Measurements from ENCODE around the gene DISC1.

The DISC1 gene

DNA sequence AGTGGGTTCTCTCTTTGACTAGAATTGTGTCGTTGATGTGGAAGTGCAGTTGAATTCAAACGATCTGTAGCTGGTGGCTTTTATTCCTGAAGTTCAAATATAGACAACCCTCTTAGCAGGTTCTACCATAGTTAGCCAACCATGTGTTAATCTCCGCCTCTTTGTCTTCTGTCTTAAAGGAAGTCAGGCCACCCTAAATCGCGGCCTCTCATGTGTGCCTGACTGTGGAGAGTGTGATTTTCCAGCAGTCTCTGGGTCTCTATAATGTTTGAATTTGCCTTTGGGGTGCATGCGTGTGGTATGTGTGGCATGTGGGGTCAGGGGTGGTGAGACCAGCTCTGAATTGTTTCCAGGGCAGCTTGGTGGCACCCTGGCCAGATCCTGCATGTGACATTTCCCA, 244.9 kb downstream of the DISC1 start:
- no peak for DNase-seq (ENCODE audit: insufficient read length, low spot score)
- FAIRE-seq = no peak
- no peak for TF ChIP-seq POLR2A (IDR thresholded peaks at IDR 0.05; ENCODE audit: low read depth, low read length)

DNA sequence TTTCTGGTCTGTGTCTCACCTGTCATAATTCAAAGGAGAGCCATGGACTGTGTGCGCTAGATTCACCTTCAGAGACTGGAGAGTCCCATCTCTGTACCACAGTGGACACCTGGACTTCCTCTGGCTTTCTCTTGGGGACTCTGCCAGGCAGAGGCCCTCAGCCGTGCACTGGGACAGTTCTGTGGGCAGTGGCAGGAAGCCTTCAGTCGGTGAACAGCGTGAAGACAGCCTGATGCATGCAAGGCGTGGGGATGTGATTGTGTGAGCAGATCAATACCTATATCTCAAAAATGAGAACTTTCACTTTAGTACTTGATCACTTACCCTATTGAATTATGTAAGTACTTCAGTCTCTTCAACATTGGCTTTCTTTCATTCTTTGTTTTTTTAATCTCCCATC, 245.3 kb downstream of the DISC1 start:
- FAIRE-seq (no peak), DNase-seq (ENCODE audit: insufficient read length, low spot score) (no peak)

DNA sequence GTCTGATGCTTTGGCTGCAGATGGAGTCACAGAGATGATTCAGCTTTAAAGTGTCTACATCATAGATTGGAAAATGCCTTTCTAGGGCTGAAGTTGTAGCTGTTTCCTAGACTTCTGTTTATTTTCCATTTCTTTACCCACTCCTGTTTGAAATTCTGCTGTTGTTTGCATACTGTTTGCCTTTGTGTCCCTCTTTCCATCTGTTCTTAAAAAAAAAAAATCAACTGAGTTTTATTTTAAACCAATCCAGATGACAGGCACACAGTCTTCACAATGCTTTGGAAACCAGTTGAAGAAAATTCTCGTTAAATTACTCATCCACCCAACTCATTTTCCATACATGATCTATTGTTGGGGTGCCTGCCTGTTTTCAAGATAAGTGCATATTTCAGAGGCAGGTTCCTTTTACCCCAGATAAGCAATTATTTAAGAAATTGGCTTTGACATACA, 245.9 kb downstream of the DISC1 start:
- FAIRE-seq = no peak
- no peak for TF ChIP-seq POLR2A (IDR thresholded peaks at IDR 0.05; ENCODE audit: low read depth, low read length)
- DNase-seq (ENCODE audit: insufficient read length, low spot score) = peak; percentile 36

More for the DNA sequence above, 245.3 kb downstream of the DISC1 start:
- TF ChIP-seq POLR2A (IDR thresholded peaks at IDR 0.05; ENCODE audit: low read depth, low read length) = no peak

DNA sequence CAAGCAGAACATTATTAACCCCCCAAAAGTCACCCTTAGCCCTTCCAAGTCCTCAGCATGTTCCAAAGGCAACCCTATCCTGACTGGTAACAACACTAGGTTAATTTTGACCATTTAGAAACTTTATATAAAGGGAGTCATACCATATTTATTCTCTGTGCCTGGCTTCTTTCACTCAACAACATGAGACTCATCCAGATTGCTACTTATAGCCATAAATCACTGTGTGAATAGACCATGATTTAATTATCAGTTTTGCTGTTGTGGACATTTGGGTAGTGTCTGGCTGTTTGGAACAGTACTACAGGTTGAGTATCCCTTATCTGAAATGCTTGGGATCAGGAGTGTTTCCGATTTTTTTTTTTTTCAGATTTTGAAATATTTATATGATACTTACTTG, 252.1 kb downstream of the DISC1 start:
- TF ChIP-seq POLR2A (IDR thresholded peaks at IDR 0.05; ENCODE audit: low read depth, low read length) = no peak
- FAIRE-seq = no peak
- DNase-seq (ENCODE audit: insufficient read length, low spot score) = no peak

DNA sequence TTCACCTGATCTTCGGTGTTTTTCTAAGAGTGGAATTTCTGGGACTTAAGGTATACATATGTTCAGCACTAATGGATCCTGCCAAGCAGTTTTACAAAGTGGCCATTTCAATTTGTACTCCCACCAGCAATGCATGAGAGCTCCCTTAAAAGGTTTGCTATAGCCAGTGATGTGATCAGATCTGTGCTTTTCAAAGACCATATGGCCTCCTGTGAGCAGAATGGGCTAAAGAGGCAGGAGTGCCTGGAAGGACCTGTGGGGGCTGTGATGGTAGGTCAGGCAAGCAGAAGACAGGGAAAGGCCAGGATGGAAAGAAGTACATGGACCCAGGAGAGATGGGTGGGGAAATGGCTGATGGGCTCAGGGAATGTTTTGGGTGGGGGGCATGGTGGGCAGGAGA, 252.7 kb downstream of the DISC1 start:
- no peak for TF ChIP-seq POLR2A (IDR thresholded peaks at IDR 0.05; ENCODE audit: low read depth, low read length)
- DNase-seq (ENCODE audit: insufficient read length, low spot score) (no peak), FAIRE-seq (no peak)

DNA sequence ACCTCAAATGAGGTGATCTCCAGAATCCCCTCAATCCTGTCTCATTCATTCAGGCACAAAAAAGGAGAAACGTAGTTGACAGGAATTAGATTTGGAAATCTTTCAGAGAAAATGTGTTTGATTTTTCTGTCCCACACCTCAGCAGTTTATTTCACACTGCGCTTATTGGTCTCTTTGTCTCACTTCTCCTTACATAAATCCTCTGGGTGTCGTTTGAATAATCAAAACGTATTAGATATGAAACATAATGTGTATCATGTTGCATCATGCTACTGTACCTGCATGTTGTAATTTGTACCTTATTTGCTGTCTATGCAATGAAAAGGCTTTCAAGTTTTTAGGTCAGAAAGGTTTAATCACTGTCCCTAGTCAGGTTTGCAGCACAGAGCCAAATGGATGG, 255.7 kb downstream of the DISC1 start:
- no peak for TF ChIP-seq POLR2A (IDR thresholded peaks at IDR 0.05; ENCODE audit: low read depth, low read length)
- FAIRE-seq = no peak
- DNase-seq (ENCODE audit: insufficient read length, low spot score) = no peak

DNA sequence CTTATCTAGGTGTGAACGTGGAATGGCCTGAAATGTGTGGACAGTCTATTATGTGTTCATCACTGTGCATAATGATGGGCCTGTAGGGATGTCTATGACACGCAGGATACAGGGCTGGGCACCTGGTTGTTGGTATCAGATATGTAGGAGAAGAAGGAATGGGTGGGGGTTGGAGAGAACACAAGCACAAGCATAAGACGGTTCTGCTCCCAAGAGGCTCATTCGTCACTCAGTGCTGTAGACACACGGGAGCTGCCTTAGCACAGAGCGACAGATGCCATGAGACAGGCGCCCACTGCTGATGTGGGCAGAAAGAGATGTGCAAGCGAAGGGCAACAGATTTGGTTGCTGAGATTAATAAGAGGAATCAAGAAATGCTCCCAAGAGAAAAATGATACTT, 256.2 kb downstream of the DISC1 start:
- no peak for TF ChIP-seq POLR2A (IDR thresholded peaks at IDR 0.05; ENCODE audit: low read depth, low read length)
- FAIRE-seq = no peak
- DNase-seq (ENCODE audit: insufficient read length, low spot score) = no peak

DNA sequence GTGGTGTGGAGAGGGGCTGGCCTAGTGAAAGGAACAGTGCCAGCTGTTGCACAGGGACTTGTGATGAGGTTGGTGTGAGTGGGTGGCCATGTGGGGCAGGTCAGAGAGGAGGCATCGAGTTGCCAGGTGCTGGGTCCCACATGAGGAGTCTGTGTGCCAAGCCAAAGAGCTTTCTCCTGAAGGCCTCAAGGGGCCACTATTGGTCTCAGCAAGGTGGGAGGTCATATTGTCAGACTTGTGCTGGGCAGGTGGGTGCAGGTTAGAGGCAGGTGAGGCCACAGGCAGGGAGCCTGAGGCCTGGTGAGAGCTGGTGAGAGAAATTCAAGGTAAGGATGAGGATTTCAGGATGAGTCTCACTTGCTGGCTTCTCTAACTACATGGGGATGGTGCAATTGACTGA, 256.8 kb downstream of the DISC1 start:
- FAIRE-seq (no peak), DNase-seq (ENCODE audit: insufficient read length, low spot score) (no peak)
- no peak for TF ChIP-seq POLR2A (IDR thresholded peaks at IDR 0.05; ENCODE audit: low read depth, low read length)

DNA sequence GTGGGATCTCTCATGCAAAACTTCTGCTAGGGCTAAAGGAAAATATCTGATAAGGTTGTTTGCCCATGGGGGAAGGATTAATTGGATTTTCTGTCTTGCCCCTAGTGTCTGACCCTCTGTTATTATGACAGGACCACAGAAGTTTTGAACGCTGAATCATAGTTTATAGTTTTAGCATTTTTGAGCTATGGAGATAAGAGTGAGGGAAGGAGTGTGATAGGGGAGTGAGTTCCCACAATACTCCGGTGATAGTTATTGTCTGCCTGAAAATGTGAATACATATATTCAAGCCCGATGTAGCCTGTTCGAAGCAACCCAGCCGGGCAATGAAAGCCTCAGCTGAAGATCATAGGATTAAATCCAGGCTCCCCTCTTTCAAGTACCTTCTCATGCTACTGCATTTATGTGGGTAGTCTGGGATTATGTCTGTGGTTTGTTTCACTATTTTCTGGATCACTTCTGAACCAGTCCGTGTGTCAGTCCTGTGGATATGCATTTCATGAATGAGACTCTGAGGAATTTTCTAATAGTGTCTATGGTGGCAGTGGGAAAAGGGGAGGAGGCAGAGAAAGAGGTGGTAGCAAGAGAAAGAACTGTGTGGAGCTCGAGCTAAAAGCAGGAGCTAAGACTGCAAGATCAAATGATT, 258.7 kb downstream of the DISC1 start:
- FAIRE-seq (no peak), DNase-seq (ENCODE audit: insufficient read length, low spot score) (no peak)
- no peak for TF ChIP-seq POLR2A (IDR thresholded peaks at IDR 0.05; ENCODE audit: low read depth, low read length)

DNA sequence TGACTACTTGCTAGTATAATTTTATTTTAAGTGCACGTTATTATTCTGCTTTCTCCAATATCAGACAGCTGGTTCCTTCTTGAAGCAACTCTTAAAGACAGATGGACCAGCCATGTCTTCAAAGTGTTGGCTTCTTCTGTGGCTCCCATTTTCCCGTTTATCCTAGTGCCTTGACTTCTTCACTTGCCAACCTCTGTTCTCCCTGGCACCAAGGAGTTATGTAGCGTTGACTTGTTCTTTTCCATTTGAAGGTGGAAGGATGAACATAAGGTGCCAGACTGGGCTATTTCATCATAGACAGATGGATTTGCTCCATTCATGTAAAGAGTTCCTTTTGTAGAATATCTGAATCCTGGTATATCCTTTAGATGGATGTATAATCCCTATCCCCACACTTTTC, 260.6 kb downstream of the DISC1 start:
- DNase-seq (ENCODE audit: insufficient read length, low spot score) (no peak), FAIRE-seq (no peak)
- TF ChIP-seq POLR2A (IDR thresholded peaks at IDR 0.05; ENCODE audit: low read depth, low read length) = no peak

DNA sequence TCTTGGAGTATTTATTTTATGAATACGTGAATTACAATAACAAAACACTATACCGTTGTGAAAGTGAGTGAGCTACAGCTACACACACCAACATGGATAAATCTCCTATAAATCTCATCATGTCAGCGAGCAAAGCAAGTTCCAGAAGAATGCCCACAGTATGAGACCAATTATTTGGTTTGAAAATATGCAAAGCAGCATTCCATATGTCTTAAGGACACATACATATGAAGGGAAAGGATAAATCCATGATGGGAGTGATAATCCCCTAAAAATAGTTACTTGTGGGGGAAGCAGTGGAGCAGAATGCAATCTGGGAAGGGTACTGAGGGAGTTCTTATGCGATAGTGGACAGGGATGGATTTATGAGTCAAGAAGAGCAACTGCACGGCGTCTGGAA, 261.3 kb downstream of the DISC1 start:
- no peak for TF ChIP-seq POLR2A (IDR thresholded peaks at IDR 0.05; ENCODE audit: low read depth, low read length)
- no peak for DNase-seq (ENCODE audit: insufficient read length, low spot score)
- no peak for FAIRE-seq

DNA sequence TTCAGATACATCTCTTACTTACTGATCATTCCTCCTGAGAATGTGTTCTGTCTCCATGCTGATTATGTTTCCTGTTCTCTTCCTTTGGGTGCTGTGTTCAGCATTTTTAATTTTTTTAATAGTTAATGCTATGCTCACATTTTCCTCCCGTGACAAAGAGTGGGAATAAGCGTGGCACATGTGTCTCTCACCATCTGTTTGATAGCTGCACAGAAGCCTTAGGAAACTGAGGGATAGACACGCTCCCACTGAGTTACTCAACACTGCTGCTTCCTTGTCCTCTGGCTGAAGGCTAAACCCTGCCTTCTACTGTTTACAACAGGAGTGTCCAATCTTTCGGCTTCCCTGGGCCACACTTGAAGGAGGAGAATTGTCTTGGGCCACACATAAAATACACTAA, 264.2 kb downstream of the DISC1 start:
- DNase-seq (ENCODE audit: insufficient read length, low spot score) (no peak), FAIRE-seq (no peak)
- no peak for TF ChIP-seq POLR2A (IDR thresholded peaks at IDR 0.05; ENCODE audit: low read depth, low read length)

DNA sequence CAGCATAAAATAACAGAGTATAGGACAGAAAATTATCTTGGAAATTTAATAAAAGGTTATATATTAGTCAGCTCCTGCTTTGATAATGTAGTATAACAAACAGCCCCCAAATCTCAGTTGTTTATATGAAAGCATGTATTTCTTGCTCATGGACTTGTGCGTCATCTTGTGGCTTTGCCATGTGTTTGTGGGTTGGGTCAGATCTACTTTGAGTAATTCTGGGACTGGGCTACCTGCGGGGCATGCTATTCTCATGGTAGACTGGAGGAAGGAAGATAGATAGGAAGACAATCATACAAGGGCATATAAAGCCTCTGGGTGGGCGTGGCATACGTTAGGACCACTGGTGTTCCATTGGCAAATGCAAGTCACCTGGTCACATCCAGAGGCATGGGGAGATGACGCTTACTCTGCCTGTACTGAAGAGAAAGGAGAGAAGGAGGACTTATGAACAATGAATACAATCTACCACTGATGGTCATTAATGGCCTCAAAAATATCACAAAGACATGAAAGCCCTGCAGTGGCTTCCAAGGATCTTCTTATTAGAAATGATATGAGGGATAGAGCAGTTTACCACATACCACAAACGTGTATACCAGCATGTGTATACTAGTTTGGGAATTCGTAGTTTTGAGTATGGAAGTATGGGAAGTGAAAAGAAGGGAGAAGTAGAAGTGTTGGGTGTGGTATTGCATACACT, 267.0 kb downstream of the DISC1 start:
- TF ChIP-seq POLR2A (IDR thresholded peaks at IDR 0.05; ENCODE audit: low read depth, low read length) = no peak
- FAIRE-seq = no peak
- no peak for DNase-seq (ENCODE audit: insufficient read length, low spot score)

DNA sequence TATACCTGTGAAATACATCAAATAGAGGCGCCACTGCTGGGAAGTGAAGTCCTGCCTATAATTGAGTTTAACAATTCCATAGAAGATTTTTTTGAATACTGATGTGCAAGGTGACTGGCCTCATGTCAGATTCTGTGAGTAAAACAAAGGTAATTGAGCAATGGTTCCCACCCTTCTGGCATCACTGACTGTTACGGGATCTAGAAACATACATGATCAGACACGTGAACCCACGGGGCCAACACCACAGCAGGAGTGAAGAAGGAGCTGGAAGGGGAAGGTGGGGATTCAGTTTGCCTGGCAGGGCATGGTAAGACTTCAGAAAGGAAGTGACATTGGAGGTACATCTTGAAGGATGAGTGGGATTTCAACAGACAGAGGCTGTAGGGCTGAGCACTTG, 270.2 kb downstream of the DISC1 start:
- no peak for FAIRE-seq
- TF ChIP-seq POLR2A (IDR thresholded peaks at IDR 0.05; ENCODE audit: low read depth, low read length) = no peak
- DNase-seq (ENCODE audit: insufficient read length, low spot score) = no peak

DNA sequence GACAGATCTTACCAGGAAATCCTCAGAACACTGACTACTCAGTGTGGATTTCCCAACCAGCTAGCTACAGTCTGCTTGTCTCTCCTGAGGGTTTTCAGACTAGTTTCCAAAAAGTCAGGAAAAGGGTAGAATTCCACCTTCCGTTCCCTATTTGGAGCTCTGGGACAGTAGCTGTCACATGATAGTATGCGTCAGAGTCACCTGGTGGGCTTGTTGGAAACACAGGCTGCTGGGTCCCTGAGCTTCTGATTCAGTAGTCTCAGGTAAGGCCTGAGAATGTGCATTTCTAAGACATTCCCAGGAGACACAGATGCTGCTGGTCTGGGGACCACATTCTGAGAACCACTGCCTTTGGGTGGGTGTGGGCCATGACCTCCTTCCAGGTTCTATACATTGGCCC, 272.5 kb downstream of the DISC1 start:
- TF ChIP-seq POLR2A (IDR thresholded peaks at IDR 0.05; ENCODE audit: low read depth, low read length) = no peak
- no peak for DNase-seq (ENCODE audit: insufficient read length, low spot score)
- no peak for FAIRE-seq
